ENCODE data around the gene LEMD3. TPM values are rescaled to one million over a fixed set of nuclear protein-coding genes. Genes with fewer than 3 reads are reported as not detected.

Gene LEMD3
- total RNA-seq, 6 donors from 2014 or later = 30.3 to 94.3 (median 49.3) TPM

DNA sequence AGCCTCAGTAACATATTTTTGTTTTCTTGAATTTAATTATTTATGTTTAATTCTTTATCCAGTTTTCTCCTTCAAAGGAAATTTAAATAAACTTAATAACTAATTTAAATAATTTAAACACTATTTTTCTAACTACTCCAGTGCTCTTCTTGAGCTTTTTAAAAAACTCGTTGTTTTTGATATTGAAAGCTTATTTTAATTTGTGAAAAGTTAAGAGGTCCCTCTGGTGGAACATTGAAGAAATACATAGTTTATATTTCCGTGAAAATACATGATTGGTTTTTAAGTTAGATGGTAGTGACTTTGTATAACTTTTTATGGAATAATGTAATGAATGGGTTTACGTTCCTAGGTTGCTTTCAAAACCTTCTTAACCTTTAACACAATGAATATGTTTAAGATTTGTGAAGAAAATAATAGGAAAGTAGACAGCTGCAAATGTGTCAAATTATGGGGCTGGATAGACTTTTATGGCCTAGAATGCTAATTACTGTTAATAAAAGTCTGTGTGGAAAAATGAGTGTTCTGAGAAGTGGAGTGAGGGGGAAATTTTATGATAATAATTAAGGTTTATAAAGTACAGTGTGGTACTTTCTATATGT lies 63.2 kb downstream of the LEMD3 start:
- TF ChIP-seq POLR2AphosphoS5 (IDR thresholded peaks at IDR 0.05) = no peak
- TF ChIP-seq, protein P1, sequence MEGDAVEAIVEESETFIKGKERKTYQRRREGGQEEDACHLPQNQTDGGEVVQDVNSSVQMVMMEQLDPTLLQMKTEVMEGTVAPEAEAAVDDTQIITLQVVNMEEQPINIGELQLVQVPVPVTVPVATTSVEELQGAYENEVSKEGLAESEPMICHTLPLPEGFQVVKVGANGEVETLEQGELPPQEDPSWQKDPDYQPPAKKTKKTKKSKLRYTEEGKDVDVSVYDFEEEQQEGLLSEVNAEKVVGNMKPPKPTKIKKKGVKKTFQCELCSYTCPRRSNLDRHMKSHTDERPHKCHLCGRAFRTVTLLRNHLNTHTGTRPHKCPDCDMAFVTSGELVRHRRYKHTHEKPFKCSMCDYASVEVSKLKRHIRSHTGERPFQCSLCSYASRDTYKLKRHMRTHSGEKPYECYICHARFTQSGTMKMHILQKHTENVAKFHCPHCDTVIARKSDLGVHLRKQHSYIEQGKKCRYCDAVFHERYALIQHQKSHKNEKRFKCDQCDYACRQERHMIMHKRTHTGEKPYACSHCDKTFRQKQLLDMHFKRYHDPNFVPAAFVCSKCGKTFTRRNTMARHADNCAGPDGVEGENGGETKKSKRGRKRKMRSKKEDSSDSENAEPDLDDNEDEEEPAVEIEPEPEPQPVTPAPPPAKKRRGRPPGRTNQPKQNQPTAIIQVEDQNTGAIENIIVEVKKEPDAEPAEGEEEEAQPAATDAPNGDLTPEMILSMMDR (IDR thresholded peaks at IDR 0.05) = peak in 4 of 6 experiments; percentile 26 to 46 (median 28)

DNA sequence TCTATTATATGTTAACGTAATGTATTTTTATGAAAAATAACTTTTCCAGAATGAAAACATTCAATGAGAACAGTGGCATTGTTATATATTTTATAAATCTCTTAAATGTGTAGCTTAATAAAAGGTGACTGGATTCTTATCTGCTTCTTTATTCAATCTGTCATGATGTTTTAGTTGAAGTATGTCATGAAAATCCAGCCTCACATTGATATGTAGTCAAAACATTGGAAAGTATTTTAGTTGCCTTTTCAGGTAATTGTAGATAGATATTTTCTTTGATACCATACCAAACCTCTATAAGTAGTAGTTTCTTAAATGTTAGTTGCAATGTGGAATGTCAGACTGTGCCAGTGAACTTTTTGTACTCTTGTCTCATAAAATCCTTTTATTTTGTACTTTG lies 67.8 kb downstream of the LEMD3 start:
- Histone ChIP-seq H3K27me3 (no peaks in the 10 kb centered on the region), H3K4me3 (no peak overlapping the region), H3K9me3 (no peaks in the 10 kb centered on the region), H3K4me1 (peaks cover 0 to 6% (median 4%) of the 10 kb centered on the region in 4 donors), H3K36me3 (peaks cover 0 to 25% (median 3%) of the 10 kb centered on the region in 4 donors), H3K27ac (no peak overlapping the region)
- ATAC-seq (ENCODE audit: low FRiP score in 2 of 2) = no peak
- no peak for TF ChIP-seq POLR2AphosphoS5 (IDR thresholded peaks at IDR 0.05)
- TF ChIP-seq, protein P1 (IDR thresholded peaks at IDR 0.05) = no peak
- no peak for TF ChIP-seq POLR2A (IDR thresholded peaks at IDR 0.05)
- no peak for TF ChIP-seq EP300 (IDR thresholded peaks at IDR 0.05)
- no peak for DNase-seq
- 96 to 100% methylated on average over 1 of the region's 1 CpG for WGBS, 2 donors

More for the DNA sequence above, 63.2 kb downstream of the LEMD3 start:
- Histone ChIP-seq H3K9me3 (peaks cover 8 to 12% (median 10%) of the 10 kb centered on the region in 4 donors), H3K36me3 (peaks cover 0 to 8% (median 0%) of the 10 kb centered on the region in 4 donors), H3K27ac (no peak overlapping the region), H3K27me3 (no peaks in the 10 kb centered on the region), H3K4me1 (peaks cover 0 to 9% (median 7%) of the 10 kb centered on the region in 4 donors), H3K4me3 (no peak overlapping the region)
- DNase-seq (no peak), ATAC-seq (ENCODE audit: low FRiP score in 2 of 2) (no peak)
- WGBS, 2 donors = 17 to 18% methylated on average over 3 of the region's 3 CpGs

DNA sequence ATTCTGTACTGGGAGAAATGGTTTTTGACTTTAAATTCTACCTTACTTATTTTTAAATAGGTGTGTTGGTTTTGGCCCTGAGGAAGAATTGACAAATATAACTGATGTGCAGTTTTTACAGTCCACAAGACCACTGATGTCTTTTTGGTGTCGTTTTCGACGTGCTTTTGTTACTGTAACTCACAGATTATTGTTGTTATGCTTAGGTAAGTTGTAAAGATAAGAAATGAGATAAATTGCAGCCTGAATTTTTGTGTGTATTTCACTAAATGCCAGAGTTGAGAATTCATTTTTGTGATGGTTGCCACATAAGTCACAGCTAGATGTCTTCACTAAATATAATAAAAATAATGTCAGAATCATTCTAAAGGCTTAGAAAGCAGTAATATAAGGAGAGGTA lies 69.2 kb downstream of the LEMD3 start:
- ATAC-seq (ENCODE audit: low FRiP score in 2 of 2) = no peak
- Histone ChIP-seq H3K36me3 (peaks cover 0 to 40% (median 9%) of the 10 kb centered on the region in 4 donors), H3K27ac (no peak overlapping the region), H3K9me3 (no peaks in the 10 kb centered on the region), H3K4me1 (no peaks in the 10 kb centered on the region), H3K4me3 (no peak overlapping the region), H3K27me3 (no peaks in the 10 kb centered on the region)
- WGBS, 2 donors = 90 to 98% methylated on average over 3 of the region's 3 CpGs
- DNase-seq = no peak
- TF ChIP-seq POLR2A (IDR thresholded peaks at IDR 0.05) = no peak
- TF ChIP-seq, protein P1 (IDR thresholded peaks at IDR 0.05) = no peak
- no peak for TF ChIP-seq EP300 (IDR thresholded peaks at IDR 0.05)
- no peak for TF ChIP-seq POLR2AphosphoS5 (IDR thresholded peaks at IDR 0.05)

DNA sequence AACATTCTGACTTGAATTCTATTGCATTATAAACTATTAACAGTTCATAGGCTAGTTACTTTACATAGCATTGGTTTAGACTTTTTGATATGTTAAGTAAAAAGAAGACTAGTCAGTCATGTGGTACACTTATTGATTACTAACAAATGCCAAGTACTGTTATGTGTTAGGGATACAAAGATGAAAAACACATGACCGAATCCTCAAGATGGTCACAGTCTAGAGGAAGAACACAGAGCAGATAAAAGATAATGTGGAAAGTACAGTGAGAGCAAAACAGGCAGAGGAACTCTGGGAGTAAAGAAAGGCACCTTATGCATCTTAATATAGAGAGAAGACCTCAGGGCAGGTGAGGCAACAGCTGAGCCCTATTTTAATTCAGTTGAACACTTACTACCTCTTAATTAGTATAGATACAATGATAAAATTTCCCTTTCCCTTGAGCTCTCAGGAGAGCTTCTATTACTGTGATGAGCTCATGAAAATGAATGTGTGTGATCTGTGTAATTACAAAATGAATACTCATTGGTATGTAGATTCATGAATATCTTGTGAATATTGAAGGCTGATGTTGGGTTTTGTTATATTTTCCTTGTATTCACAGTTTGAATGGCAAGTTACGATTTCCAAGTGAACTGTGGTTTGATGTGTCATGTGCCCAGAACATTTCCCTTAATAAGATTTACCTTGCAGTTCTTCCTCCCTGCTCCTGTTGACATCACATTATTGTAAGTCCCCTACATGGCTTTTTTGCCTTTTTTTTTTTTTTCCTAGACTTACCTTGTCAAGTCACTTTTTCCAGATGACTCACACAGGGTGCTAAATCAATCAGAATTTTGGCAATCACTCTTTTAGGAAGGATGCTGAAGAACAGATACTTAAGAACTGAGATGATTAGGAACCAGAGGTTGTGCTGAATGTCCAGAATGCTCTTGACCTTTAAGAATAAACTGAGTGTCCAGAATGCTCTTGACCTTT lies 79.6 kb downstream of the LEMD3 start:
- no peak overlapping the region for H3K4me3 ChIP-seq
- DNase-seq (no peak), ATAC-seq (ENCODE audit: low FRiP score in 2 of 2) (no peak)
- peaks cover 0 to 29% (median 7%) of the 10 kb centered on the region in 4 donors for H3K36me3 ChIP-seq
- 91 to 95% methylated on average over 2 of the region's 2 CpGs for WGBS, 2 donors
- no peaks in the 10 kb centered on the region for H3K27me3 ChIP-seq
- no peaks in the 10 kb centered on the region for H3K4me1 ChIP-seq
- H3K27ac ChIP-seq = no peak overlapping the region
- no peaks in the 10 kb centered on the region for H3K9me3 ChIP-seq
- TF ChIP-seq POLR2A (IDR thresholded peaks at IDR 0.05) = no peak
- TF ChIP-seq POLR2AphosphoS5 (IDR thresholded peaks at IDR 0.05) = no peak
- TF ChIP-seq, protein P1 (IDR thresholded peaks at IDR 0.05) = no peak
- TF ChIP-seq EP300 (IDR thresholded peaks at IDR 0.05) = no peak
